PFSK-1 (cell line): ENCODE measurements around the gene CSF1R.

Source experiments
- POLR2AphosphoS5 ChIP-seq: IDR thresholded peaks from 2 replicates; pipeline ENCODE4 v1.6.1; 2012; ENCODE audit warnings: low read depth, mild to moderate bottlenecking, control low read depth, low read length, moderate library complexity
- REST ChIP-seq, 2 experiments: IDR thresholded peaks; 2 replicates each; pipeline versions ENCODE4 v1.6.1 to v1.8.0; 2011 to 2012; ENCODE audit warnings: low read depth in 2 of 2, low read length in 2 of 2, control low read depth in 1 of 2, inconsistent platforms in 1 of 2, mild to moderate bottlenecking in 1 of 2, moderate library complexity in 1 of 2; ENCODE audit not compliant: insufficient read depth in 1 of 2
- TAF1 ChIP-seq: IDR thresholded peaks from 2 replicates; pipeline ENCODE4 v1.6.1; 2012; ENCODE audit warnings: low read length, control low read depth, borderline replicate concordance; ENCODE audit not compliant: insufficient read depth

GRCh38 chr5:150068472-150068871 is 17.9 kb downstream of the CSF1R start:
- TF ChIP-seq REST (IDR thresholded peaks at IDR 0.05; ENCODE audit: insufficient read depth in 1 of 2, low read depth in 2 of 2, low read length in 2 of 2) (no peak), POLR2AphosphoS5 (no peak), TAF1 (no peak)
